Stimulated activated CD4-positive, alpha-beta T cell treated with anti-CD3 and anti-CD28 coated beads, Interleukin-15, amount 100 ng/mL, for 1 hour (primary cell): ENCODE results near the gene OSBPL10.

ENCODE experiments used
- DNase-seq, 2 donors: peaks; one replicate each; pipeline ENCODE4 v3.0.0-alpha.2; 2020; ENCODE audit warnings: low read depth in 1 of 2, low spot score in 1 of 2

Gene OSBPL10

DNA sequence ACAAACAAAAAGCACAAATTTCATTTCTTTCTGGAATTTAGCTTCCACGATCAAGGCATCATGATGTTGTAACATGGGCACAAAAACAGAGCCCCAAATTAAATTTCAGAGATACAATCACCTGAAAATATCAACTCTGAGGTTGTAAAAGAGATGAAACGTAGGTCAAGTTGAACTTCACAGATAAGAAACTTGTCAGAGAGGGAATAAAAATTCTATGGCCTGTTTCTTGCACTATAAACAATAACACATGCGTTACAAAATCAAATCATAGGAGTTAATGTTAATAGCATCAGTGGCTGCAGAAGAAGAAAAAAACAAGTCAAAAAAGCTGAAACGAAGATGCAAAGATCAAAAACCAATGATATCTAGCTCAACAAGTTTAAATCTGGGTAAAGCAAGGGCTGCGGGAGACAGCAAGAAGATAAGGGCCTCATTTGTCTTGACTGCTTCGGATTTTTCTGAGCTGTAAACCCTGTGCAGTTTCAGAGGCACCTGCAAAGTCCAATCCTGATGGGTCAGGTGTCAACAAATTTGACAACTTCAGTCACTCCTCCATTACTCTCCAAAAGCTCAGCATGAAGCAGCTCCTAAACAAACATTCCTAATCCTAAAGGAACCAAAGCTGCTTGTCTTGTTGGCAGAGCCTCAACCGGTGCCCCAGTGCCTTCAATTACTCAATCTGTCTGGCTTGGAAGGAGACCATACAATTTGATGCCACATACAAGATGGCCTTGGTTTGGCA, 228.6 kb downstream of the OSBPL10 start:
- no peak for DNase-seq

DNA sequence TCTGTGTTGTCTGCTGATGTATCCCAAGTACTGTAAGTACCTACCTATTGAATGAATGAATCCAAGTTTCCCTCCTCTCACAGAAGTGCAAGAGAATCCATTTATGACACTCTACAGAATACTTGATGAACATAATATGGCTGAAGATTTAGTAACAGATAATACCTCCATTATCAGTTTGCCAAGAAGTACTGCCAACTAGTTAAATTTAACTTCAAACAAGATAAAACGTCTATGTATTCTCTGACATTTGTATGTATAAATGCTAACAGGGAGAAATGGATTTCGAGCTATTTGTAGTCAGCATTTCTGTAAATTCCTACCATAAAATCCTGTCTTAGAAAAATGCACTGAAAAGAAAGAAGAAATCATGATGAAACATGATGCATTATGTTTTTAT, 230.7 kb downstream of the OSBPL10 start:
- DNase-seq, result no peak

DNA sequence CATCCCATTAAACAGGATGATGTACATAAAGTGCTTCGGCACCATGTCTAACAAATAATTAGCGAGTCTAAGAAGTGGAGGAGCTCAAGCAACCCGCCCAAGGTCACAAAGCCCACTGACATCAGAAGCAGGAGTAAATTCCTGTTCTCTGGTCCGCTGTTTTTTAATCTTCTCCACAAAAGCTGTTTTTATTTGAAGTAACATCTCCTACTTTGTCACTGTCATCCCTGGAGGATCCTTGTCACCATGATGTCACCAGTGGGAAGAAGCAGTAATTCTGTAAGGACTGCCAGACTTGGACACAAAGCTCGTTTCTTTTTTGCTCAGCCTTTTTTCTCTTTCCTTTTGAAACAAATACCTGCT, 232.1 kb downstream of the OSBPL10 start:
- DNase-seq, result no peak

DNA sequence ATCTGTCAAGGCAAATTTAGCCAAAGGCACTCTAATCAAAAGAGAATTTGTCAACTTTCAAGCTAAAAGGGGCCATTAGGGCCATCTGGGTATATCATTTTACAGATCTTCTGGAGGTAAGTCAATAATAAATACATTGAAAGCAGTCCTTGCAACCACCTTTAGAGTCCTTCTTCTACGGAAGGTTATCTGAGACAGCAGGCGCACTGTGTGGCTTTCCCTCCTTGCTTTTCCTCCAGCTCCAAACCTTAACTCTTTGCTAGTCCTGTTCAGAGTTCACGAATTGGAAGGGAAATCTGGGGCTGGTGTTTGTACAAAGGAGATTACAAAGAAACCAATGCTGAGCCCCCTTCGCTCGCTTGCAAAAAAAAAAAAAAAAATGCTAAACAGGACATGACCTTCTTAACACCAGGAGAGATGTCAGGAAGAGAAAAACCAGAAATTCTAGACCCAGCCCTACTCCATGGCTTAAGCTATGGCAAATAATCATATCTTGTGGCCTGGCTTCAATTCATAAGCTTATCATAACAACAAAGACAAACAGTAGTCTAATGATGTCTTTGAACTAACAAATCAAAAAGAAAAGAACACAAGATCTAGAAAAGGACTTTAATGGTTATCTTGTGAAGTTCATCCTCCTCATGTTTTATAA, 232.7 kb downstream of the OSBPL10 start:
- no peak for DNase-seq

DNA sequence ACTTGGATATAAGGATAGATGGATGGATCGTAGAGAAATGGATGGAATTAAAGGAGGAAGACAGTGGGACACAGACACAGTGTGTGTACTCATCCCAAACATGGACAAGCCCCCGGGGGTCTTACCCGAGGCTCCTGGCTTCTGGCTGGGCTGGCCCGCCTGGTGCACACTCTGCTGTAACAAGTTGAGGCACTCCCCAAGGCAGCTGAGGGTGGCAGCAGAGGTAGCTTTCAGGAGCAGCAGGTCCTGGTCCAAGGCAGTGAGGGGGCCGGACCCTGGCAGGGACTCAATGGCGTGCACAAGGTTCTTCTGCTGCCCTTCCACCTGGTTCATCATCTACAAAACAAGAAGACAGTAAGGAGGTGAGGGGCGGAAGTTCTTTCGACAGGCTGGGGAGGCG, 233.3 kb downstream of the OSBPL10 start:
- no peak for DNase-seq

DNA sequence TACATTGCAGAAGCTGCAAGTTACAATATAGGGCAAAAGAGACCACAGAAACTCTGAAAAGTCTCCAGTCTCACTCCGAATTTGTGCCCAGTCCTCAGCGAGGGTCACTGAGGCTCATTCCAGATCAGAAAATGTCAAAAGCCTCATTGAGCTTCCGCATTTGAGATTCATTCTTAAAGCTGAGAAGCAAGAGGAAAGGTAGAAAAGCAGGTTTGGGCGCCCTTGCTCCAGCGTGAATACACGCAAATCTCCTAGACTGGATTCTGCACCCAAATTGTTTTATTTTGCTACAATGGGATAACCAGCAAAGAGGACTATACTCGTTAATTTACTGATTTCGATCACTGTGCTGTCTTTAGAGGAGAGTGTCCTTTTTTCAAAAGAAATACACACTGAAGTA, 236.1 kb downstream of the OSBPL10 start:
- no peak for DNase-seq

DNA sequence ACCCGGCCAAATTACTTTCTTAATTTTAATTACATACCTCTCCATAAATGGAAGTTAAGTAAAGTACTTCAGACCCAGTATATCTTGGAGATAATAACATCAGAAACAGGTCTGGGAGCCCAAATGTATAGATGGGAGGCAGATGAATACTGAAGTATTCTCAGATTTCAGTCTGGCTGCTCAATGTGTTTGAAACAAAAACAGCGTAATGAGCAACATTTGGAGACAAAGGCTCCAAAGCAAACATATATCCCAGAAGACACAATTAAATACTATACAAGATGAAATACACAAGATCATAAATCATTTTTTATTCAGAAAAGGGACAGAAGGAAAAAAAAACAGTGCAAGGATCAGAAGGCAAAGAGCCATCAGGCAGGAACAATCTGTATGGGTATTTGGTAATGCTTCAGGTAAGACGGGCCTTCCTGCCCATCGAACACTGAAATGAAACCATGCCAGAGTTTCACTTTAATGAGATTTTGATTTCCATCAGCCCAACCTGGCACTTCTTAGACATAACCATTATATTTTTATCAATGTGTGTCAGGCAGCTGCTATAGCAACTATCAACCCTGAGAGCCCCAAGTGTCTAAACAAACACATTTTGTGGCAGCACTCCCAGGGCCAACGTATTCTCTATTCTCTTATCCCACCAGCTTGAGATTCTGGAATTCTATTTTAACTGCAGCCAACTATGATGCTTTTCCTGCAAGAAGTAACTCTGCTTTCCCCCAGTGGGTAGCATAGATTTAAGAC, 237.6 kb downstream of the OSBPL10 start:
- no peak for DNase-seq

DNA sequence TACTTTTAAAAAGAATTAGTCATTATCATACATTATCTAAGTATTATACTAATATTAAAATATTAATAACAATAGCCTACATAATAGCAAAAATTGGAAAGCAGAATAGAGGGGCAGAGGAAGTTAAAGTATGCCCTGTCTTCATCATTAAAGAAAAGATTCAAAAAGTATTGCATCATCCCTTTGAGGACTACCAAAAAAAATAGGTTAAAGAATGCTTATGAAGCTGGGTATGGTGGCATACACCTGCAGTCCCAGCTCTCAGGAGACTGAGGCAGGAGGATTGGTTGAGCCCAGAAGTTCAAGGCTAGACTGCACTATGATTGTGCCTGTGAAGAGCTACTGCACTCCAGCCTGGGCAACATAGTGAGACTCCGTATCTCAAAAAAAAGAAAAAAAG, 240.7 kb downstream of the OSBPL10 start:
- DNase-seq, result no peak

DNA sequence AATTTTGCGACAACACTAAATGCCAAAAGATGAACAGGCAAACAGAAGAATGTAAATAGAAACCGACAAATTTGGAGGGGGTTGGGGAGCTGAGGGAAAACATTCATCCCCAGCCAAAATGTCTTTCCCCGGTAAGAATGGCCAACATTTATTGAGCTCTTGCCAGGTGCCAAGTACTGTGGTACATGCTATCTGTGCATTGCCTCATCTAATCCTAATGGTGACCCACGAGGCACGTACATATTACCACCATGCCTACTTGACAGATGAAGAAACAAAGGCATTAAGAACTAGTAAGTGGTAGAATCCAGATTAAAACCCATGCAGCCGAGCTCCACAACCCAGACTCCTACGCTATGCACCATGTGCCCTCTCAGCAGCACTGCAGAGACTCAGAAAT, 242.7 kb downstream of the OSBPL10 start:
- DNase-seq, result no peak

DNA sequence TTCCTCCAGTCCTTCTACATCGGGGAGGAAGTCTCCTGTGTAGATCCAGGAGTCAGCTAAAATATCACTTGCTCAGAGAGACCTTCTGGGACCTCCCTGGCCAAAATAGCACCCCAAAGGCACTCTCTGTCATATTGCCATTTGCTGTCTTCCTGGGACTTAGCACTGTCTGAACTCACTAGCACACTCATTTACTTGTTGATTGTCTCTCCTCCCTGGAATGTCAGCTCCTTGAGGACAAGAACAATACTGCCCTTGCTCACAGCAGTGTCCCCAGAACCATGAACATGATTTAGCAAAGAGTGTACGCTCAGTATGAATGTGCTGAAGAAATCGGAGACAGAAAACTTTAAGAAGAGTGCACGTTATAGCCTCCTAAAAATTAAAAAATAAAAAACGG, 245.4 kb downstream of the OSBPL10 start:
- no peak for DNase-seq

DNA sequence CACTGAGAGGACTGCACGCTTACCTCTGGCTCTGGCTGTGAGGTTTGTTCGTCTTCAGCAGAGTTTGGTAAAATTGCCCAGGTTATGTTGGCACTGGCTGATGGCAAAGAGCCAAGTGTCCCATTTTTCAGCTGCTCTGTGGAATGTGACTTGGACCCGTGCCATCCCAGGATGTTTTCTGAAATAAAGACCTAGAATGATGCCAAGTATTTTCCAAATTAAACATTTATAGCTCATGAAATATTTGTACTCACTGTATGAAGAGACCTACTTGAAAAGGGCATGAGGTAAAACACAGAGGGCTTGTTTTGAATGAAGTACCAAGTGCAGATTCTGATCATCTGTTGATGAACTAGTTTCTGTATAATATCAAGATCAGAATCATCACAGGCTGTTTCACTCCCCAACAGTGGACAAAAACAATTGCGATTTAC, 247.8 kb downstream of the OSBPL10 start:
- DNase-seq, result no peak

DNA sequence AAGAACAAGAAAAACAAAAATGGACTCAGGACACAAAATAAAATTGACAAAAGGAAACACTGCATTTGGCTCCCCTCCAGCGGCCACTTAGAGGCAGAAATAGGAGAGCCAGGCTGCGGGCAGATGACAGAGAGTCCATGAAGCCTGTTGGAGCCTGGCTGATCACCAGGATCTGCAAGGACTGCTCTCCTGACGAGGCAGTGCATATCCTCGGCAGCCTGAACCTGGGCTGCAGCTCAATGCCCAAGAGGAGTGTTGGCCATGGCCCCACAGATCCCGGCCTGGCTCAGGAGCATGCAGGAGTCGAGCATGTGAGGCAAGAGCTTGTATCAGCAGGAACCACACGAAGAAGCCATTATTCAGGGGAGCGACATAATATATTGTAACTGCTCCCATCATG, 248.5 kb downstream of the OSBPL10 start:
- no peak for DNase-seq

DNA sequence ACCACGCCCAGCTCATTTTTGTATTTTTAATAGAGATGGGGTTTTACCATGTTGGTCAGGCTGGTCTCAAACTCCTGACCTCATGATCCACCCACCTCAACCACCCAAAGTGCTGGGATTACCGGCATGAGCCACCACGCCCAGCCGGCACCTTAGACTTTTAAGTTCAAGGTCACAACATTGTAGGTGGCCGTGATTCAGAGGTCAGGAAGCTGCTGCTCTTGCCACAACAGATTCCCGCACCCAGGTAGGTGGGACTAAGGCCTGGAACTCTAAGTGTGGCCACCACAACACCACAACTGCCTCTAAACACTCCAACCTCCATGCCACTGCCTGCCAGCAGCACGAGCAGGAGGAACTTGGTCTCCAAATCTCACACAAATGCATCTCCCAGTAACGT, 251.5 kb downstream of the OSBPL10 start:
- DNase-seq, result no peak

DNA sequence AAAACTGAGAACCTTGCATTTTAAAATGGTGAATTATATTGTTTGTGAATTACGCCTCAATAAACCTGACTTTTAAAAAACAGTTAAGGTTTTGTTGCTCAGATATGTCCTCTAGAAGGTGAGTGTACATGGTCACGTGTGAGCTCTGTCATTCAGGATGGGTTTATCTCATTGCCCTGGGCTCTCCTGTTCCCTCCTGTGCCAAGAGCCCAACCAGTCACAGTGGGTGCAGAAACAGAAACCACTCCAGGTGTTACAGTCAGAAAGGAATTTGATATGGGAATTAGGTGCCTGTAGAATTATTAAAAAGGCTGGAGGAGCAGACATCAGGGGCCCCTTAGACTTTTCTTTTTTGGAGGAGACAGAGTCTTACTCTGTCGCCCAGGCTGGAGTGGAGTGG, 252.0 kb downstream of the OSBPL10 start:
- no peak for DNase-seq

DNA sequence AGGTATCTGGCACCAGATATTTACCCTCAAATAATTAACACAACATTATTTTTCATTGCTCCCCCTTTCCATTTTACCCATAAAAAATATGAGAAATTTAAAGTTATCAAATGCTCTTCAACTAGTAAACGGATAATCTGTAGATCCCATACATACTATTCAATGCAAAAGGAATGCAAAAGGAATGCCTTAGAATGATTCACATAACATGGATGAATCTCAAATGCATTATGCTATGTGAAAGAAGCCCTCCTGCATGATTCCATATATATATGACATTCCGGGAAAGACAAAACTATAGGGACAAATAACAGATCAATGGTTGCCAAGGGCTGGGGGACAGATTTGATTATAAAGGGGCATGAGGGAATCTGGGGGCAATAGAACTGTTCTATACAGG, 252.7 kb downstream of the OSBPL10 start:
- no peak for DNase-seq

DNA sequence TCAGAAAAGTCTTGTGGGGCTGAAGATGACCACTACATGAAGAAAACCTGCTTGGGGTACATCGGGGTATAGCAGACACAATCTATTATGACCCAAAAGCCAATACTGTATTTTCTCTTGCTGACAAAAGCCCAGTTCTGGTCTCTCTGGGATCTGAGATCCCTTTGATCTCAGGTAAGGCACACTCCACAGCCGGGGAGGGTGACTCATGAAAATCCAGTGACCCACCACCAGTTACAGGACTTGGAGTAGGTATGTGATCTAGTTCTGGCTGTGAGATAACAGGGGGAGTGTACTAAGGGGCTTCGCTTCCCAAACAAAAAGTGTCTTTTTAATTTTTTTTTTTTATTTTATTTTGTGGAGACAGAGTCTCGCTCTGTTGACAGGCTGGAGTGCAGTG, 255.1 kb downstream of the OSBPL10 start:
- no peak for DNase-seq

DNA sequence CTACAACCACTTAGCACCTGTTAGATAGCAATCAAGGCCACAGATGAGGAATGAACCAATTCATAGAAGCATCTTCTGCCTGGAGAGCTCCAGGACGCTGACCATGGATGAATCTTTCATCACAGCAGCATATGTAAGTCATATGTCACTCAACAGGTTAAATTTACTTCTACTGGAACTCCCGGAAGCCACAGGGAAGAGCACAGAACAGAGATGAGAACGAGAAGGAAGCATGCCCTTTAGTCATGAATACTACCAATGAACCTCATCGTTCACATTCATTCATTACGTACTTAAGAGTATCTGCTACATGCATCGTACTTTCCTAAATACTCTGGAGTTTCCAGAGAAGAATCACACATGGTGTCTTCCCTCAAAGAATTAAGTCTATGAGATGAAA, 255.5 kb downstream of the OSBPL10 start:
- DNase-seq, result no peak

DNA sequence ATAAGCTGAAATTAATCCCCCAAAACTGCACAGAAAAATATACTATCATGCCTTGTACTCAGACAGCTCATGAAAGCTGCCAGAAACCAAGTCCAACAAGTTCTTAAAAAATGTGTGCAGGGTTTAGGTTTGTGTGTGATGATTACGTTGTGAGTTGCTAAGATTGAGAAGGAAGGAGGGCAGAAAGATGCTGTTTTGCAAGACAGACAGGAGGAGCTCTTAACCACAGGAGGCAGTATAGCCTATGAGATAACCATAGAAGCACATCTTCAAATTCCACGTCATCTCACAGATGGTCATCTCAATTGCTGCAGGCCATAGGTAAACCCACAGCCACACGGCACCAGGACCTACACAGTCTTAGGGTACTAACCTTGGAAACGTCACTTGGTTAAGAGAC, 256.4 kb downstream of the OSBPL10 start:
- no peak for DNase-seq

DNA sequence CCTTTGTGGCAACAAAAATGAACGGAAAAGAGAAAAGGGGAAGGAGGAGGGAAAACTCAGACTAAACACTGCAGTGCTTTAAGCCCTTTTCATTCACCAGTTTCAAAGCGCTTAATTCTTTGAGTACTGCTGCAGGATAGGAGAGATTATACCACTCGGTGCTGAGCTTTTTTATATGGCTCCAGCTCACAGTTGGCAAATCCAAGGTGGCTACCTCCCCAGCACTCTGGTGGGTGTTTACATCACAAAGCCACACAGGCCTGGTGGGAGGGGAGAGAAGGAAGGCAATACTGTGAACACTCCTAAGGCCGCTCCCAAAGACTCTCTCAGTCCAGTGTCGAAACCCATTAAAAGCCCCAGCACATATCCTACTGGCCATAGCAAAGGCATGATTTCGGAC, 256.9 kb downstream of the OSBPL10 start:
- DNase-seq, result no peak

DNA sequence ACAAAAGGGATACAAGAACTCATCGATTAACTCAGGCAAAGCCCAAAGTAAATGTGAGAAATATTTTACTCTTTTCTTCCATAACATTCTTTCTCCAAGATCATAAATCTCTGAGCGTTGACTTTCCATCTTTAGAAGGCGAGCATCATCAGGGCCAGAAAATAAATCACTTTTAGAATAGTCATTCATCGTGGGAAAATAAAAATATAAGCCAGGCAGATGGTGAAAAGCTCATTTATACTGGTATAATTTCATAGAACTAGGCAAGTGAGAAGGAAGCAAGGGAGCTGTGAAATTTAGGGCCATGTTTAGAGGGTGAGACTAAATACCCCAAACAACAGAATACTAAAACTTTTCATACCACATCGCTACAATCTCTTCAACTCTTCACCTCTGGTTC, 257.4 kb downstream of the OSBPL10 start:
- no peak for DNase-seq

DNA sequence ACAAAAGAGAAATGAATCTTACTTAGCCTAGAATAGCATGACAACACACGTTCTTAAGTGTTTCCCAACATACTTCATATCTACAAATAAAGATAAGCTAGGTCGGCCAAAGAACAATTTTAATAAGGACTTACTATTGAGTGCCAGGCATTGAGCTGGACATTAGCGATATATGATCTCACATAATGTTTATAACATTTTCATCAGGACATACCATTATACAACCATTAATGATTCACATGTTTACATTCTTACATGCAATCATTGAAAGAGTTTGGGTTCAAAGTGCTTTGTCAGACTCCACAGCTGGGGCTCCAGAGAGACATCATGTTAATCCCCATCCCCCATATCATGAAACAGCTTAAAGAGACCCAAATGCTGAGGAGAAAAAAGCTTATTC, 259.4 kb downstream of the OSBPL10 start:
- no peak for DNase-seq

DNA sequence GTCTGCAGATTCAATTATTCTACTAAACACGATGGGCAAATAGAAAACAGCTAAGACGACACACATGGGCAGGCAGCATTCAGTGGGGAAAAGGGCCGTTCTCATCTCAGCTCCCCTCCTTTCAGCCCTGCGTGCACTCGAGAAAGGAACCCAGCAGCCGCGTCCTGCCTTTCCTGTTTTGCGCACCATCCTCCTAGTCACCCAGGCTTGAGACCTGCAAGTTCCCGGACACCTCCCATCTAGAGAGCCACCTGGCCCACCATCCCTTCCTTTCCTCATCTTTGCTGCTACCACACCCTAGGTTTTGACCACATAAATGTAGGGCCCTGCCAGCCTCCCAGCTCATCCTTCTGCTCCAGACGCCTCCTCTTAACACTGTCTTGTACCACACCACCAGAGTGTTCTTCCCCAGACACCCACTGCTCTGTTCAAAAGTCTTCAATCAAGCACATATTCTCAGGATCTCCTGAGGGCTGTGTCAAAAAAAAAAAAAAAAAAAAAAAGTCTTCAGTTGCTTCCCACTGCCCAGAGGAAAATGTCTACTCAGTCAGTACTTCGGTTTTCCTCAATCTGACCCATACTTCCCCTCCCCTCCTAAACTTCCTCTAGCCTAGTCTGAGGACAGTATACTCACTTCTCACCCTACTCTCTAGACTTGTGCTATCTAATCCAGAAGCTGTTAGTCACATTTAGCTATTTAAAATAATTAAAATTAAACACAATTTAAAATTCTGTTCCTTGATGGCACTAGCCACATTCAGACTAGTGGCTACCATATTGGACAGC, 266.4 kb downstream of the OSBPL10 start:
- no peak for DNase-seq
